NCI-H345 treated with DMSO at 0.1 percent for 48 hours (cell line): ENCODE data around the gene MED14.
A peak's percentile ranks its signal among the peaks of the same experiment; 100 is the strongest.

Source experiments
- DNase-seq: peaks from one replicate; lab custom pipeline; 2025; ENCODE audit not compliant: unreplicated experiment; lab: John Stamatoyannopoulos, UW

Gene MED14

DNA sequence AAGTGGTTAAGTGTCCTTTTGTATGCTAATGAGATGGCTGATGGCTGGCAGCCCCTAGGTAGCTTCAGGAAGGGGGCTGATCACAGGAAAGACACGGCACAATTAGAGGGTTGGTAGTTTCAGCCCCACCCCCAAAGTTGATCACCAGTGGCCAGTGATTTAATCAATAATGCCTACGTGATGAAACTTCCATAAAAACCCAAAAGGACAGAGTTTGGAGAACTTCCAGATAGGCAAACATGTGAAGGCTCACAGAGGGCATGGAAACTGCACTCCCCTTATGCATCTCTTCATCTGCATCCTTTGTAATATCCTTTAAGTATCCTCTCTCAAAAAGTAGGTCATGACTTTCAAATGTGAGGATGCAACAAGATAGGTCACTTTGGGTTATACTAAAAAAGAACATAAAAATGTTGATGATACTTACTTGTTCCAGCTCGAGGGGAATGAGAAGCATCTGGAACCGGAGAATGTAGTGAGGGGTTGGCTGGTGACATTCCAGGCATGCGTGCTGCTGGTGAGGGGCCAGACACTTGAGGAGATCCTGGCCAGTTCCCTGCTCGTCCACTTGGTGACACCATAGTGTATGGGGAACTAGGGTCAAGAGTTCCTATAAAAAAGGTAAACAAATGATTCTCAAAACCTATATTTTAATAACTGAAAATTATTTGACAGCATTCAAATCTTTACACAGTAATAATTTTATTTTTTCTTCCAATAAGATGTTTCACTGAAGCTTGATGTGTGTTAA, 71.3 kb downstream of the MED14 start:
- DNase-seq: no peak

DNA sequence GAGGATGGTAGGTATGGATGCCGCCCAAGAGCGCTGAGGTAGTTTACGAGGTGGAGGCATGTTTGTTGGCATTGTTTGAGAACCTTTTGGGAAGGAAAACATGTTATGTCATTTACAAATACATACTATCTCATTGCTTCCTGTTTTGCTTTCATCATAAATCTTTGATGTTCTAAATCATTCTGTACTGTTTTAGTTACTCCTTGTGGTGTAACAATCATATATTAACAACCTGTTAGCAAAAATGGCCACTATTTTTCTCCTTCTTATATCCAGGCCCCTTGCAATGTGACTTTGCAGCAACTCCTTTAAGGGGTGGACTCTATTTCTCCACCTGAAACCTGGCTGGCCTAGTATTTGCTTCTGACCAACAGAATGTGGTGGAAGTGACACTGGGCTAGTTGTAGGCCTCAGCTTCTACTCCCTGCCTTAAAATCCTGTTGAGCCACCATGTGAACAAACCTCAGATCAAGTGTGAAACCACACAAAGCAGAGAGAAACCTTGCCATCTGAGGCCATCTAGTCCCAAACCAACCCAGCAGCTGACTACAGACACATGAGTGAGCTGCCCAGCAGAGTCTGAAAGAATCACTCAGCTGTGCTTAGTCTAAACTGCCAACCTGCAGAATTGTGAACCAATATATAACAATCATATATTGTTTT, 72.1 kb downstream of the MED14 start:
- DNase-seq: no peak

DNA sequence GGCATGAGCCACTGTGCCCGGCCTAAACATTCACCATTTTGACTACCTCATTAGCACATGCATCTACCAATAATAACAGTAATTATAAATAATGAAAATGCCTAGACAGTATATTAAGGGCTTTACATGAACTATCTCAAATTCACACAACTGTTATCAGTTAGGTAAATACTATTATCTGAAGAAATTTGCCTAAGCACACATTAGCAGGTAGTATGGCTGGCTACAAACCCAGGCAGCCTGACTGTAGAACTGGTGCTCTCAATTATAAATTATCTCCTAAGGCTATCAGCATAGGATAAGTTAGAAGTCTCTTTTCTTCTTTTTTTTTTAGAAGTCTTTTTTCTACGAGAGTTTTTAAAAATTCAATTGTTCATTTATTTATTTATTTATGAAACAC, 73.9 kb downstream of the MED14 start:
- no peak for DNase-seq

DNA sequence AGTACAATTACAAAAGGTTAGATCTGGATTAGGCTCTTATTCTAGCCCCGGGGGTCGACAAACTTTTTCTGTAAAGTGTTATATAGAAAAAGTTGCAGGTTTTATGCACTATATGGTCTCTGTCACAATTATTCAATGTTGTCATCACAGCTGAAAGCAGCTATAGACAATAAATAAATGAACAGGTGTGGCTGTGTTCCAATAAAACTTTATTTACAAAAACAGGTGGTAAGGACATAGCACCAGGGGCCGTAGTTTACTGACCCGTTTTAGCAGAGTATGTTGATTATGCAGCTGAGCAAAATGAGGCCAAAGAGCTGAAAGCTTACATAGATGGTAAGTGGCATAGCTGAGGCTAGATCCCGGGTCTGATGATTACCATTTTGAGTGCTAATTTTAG, 75.0 kb downstream of the MED14 start:
- no peak for DNase-seq

DNA sequence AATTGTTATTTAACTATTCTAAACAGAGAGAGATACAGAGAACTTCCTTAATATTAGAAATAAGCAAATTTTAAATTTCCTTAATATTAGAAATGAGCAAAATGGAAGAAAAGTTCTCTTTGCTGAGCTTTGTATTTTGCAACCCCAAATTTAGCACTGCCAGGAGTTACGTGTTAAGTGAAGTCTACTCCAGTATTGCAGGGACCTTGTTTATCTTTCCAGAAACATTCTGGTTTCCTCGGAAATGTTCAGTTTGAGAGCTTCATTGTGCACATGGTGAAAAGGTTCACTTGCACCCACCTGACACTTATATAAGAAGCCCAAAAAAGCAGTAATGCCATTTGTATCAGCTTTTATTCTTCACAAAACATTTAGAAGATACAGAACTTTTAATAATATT, 81.8 kb downstream of the MED14 start:
- no peak for DNase-seq

DNA sequence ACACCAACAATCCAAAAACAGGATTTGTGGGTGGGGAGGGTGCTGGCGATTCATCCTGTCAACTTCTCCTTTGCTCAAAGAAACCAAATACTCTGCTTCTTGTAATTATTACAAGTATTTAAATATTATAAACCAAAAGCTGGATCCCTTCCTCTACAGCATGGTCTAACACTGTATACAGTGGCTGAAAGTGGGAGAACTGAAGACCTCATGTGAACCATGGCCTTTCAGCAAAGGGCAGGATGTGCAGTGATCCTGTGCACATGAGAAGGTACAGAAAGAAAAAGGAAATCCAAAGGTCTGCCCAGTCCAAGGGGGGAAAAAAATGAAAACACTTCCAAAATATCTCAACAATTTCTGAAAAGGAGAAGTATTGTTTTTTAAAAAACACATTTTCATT, 82.7 kb downstream of the MED14 start:
- DNase-seq: no peak

GRCh38 chrX:40651620-40652223, 83.6 kb downstream of the MED14 start:
- peak; percentile 25 for DNase-seq

DNA sequence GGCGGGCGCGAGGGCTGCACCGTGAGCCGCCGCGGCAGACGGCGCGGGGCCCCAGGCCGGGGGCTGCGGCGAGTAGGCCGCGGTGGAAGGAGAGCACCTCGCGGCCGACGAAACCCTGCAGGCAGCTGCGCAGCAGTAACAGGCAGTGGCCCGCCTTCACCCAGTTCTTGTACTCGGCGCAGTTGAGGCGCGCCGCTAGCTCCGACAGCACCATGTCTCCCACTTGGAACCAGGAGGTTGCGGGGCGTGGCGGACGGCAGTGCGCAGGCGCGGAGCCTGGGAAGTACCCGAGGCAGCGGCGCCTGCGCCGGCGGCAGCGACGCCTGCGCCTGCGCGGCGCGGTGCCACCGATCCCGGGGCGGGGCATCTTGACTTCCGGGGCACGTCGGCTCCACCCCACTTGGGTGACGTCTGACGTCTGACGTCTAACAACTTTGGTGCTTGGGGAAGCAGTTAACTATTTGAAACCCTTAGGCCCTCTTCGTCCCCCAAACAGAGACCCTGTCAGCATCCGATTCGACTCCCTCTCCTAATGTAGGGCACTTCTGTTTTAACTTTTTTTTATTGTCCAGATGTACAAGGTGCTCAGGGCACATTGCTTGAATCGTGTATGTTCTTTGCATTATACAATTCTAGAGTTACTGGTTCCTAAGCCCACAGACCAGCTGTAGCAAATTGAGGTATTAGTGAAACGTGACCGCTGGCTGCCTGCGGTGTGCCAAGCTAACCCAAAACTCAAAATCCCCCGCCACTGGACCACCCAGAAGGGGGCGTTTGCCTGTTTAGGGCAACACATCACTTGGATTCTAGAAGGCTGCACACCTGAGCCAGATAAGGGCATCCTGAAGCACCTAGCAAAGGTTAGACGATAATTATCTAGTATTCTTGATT, 87.8 kb downstream of the MED14 start, which contains the start of gene CXorf38:
CXorf38 (minus strand) TSS at position 255 of the 891 bp plus-strand sequence; CDS start at position 214, 41 bp downstream.
- DNase-seq: peak; percentile 62

DNA sequence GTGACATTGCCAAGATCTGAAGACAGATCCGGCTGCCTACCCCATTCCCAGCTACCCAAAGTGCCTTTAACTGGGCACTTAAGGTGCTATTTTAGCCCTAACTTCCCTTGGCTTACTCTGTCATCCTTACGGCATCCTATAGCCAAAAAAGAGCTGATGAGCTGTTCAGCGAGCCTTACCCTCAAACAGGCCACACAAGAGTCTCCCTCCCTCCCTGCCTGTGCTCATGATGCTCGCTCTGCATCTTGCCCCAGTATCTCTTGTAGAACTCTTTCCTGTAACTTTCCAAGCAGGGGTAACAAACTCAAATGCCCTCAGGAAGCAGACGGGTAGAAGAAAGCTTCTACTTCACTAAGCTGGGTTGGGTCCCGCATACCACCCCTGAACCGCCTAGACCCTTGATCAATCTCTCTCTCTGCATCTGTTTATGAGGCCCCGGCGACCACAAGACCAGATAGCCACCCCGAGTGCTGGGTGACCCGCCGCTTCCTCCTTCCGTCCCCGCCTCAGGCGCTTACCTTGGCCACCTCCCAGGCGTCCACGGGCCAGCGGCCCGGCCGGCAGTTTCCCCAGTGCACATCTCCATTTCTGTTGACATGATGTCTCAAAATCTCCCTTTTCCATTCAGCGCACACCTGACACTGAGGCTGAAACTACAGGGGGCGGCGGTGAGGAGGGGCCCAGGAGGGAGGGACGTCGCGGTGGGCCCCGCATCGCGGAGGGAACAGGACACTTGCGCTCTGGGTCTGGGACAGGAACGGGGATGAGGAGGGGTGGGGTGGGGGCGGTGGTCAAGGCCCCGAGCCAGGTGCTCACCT, 88.6 kb downstream of the MED14 start:
- DNase-seq: no peak

GRCh38 chrX:40644821-40645358, 90.5 kb downstream of the MED14 start:
- no peak for DNase-seq

- DNase-seq: no peak
These were observed 91.2 kb downstream of the MED14 start for GRCh38 chrX:40644176-40644575.

DNA sequence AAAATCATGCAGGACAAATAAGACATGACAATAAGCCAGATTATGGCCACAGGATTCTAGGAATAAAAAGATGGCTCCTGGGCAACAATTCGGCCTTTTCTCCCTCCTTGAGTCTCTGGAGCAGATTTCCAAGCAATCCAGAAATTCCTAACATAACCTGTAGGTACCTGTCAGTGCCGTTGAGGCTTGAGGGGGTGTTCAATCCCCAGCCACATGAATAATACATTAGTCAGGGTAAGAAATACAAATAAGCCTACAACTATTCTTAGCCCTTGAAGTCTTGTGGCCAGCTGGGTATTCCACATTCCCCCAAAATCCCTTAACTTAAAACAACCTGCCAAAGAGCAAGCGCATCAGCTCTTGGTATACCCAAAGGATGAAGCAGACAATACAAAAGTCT, 97.7 kb downstream of the MED14 start:
- no peak for DNase-seq

- DNase-seq: no peak
These were observed 103.1 kb downstream of the MED14 start for GRCh38 chrX:40632199-40632598.

DNA sequence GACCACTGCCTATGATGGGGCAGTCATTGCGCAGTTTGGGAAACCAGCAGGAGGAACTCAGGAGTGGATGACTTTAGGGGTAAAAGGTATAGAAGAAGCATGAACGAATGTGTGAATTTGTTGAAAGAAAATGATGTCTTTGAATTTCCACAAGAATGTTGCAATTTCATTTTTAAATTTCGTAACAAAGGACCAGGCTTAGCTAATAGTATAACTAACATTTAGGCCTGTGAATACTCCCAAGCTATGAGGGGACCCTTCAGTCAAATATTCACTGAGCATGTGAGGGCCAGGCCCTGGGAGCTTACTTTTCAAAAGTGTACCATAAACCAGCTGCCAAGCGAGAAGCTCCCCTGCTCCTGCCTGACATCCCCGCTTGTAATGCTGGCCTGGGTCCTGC, 106.8 kb downstream of the MED14 start:
- no peak for DNase-seq

- DNase-seq: no peak
These were observed 110.0 kb downstream of the MED14 start for GRCh38 chrX:40625294-40625693.

- DNase-seq: no peak
These were observed 111.7 kb downstream of the MED14 start for GRCh38 chrX:40623665-40624064.

- no peak for DNase-seq
These were observed 112.2 kb downstream of the MED14 start, which contains the start of gene MPC1L for GRCh38 chrX:40623139-40623536. TSS of gene MPC1L (plus strand) at chrX:40623428. CDS start at chrX:40623566, 138 bp downstream.

DNA sequence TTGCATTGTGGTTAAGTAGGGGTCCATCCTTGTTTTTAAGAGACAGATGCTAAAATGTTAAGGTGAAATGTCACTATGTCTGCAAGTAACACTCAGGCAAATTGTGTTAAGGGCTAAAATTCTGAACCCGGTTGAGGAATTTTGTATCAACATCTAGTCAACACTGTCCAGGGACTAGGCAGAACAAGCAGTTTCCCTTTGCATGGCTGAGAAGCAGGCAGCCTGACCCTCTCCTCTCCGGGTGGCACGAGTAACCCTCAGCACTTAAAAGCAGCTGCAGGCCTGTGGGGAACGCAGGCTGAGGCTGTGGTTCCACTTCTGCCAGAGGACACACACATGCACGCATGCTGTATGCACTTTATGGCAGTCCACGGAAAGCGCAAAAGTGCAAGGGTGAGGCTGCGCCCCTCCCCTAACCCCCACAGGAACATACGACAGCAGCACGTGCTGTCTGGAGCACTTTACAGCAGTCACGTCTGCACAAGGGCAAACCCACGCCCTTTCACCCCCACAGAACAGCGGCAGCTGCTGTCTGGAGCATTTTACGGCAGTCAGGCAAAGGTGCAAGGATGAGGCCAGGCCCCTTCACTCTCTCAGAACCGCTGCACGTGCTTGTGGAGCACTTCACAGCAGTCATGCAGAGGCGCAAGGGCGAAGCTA, 112.7 kb downstream of the MED14 start:
- DNase-seq: no peak

DNA sequence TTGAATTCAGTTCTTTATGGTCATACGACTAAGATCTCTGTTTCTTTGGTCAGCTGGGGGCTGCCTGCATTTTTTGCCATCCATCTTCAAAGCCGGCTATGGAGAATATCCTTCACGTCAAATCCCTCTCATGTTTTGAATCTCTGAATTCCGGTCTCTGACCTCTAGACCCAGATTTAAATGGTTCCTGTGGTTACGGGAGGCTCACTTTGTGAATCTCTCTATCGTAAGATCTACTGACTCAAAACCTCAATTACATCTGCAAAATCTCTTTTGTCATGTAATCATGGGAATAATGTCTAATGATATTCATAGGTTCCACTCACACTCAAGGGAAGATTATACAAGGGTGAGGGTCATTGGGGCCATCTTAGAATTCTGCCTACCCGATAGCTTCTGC, 117.8 kb downstream of the MED14 start:
- no peak for DNase-seq
